ENCODE measurements around the gene JMJD7. TPM values are rescaled to one million over a fixed set of nuclear protein-coding genes. Genes with fewer than 3 reads are reported as not detected.

JMJD7 gene
- total RNA-seq, 1 experiment from 2014 or later: 11.7 TPM

DNA sequence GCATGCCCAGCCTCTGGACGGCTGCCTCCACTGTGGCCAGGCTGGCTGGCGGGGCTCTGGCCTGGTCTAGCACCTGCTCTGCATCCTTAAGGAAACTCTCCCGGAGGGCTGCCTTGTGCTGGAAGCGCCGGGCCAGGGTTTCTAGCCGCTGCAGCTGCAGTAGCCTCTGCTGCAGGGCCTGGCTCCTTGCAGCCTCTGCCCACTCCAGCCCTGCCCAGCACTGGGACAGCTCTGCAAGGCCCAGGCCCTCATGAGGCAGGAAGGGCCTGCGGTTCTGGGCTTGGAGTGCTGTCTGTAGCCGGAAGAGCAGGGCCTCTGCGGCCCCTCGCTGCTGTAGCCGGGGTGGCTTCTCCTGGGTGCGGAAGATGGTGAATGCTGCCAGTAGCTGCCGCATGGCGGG is 57.9 kb downstream of the JMJD7 start:
- no peaks in the 10 kb centered on the region for H3K36me3 ChIP-seq (ENCODE audit: low read depth)
- no peak overlapping the region for H3K4me2 ChIP-seq
- no peak for TF ChIP-seq CTCF (conservative IDR thresholded peaks at IDR 0.05)
- ChIA-PET POLR2A (ENCODE audit: unreplicated experiment) (no interaction called here), CTCF (no interaction called here)
- no peaks in the 10 kb centered on the region for H3K27me3 ChIP-seq (ENCODE audit: insufficient read depth, low read depth)
- H3K4me1 ChIP-seq (replicated peaks; ENCODE audit: insufficient read depth): no peaks in the 10 kb centered on the region
- H3K27ac ChIP-seq: no peak overlapping the region
- no peaks in the 10 kb centered on the region for H4K20me1 ChIP-seq (ENCODE audit: insufficient read depth)
- no peak for DNase-seq
- intact Hi-C loops (cut with micrococcal nuclease; ENCODE audit: unreplicated experiment): no loop called here
- BruUV-seq (replicated peaks): no TSS peak
- no peak overlapping the region for H2AFZ ChIP-seq
- no peaks in the 10 kb centered on the region for H3K9me2 ChIP-seq (ENCODE audit: insufficient read depth)
- no peaks in the 10 kb centered on the region for H3F3A ChIP-seq (ENCODE audit: insufficient read depth, low read depth)
- H3K79me2 ChIP-seq (ENCODE audit: low read depth): no peaks in the 10 kb centered on the region
- H3K9me3 ChIP-seq (ENCODE audit: insufficient read depth, low read depth): no peaks in the 10 kb centered on the region
- H3K4me3 ChIP-seq: no peak overlapping the region

DNA sequence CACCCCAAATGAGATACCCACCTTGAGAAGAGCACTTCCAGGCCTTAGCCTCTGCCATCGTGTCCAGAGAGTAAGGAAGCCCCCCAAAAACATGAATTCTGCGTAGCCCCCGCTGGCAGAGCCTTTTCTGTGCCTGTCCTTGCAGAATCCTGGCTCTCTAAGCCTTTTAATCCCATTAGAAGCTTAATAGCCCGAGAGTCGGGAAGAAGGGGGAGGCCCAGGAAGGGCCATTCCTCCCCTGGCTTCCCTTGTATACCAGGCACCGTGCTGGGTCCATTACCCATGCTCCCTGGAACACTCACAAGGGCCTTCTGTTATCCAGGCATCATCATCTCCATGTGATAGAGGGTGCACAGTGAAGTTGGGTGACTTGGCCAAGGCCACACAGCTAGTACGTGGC is 58.8 kb downstream of the JMJD7 start:
- no peaks in the 10 kb centered on the region for H3K27me3 ChIP-seq (ENCODE audit: insufficient read depth, low read depth)
- BruUV-seq (replicated peaks): no TSS peak
- no peaks in the 10 kb centered on the region for H3K4me1 ChIP-seq (replicated peaks; ENCODE audit: insufficient read depth)
- no peaks in the 10 kb centered on the region for H3K9me3 ChIP-seq (ENCODE audit: insufficient read depth, low read depth)
- H2AFZ ChIP-seq: no peak overlapping the region
- no peaks in the 10 kb centered on the region for H3K9me2 ChIP-seq (ENCODE audit: insufficient read depth)
- CTCF ChIA-PET: interaction anchor here (0.6 kb wide), 1 partner anchor 128 kb away, joined by 6 read pairs; no protein-coding TSS in a partner anchor
- POLR2A ChIA-PET (ENCODE audit: unreplicated experiment): no interaction called here
- DNase-seq: no peak
- TF ChIP-seq CTCF (conservative IDR thresholded peaks at IDR 0.05): no peak
- no peak for TF ChIP-seq EZH2 (IDR thresholded peaks at IDR 0.05; ENCODE audit: low read depth)
- H4K20me1 ChIP-seq (ENCODE audit: insufficient read depth): no peaks in the 10 kb centered on the region
- H3K36me3 ChIP-seq (ENCODE audit: low read depth): no peaks in the 10 kb centered on the region
- no peak overlapping the region for H3K4me3 ChIP-seq
- no peak overlapping the region for H3K4me2 ChIP-seq
- no peaks in the 10 kb centered on the region for H3F3A ChIP-seq (ENCODE audit: insufficient read depth, low read depth)
- no peak overlapping the region for H3K27ac ChIP-seq
- H3K79me2 ChIP-seq (ENCODE audit: low read depth): no peaks in the 10 kb centered on the region
- intact Hi-C loops (cut with micrococcal nuclease; ENCODE audit: unreplicated experiment): no loop called here

DNA sequence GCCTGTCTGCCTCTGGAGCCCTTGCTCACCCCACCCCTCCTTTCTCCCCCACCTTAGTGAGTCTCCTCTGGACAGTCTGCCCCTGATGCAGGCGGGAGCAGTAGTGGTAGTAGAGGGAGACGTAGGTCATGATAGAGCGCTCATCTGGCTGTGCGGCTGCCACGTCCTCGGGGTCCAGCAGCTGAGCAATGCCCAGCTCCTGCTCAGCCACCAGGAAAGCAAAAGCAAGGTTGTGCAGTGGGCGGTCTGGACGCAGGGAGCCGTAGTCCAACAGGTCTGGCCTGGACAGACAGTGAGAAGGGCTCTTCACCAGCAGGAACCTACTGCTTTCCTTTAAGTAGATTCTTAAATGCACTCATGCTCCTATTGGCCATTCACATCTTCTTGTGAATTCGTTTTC is 59.3 kb downstream of the JMJD7 start:
- H2AFZ ChIP-seq: no peak overlapping the region
- no peak overlapping the region for H3K4me3 ChIP-seq
- intact Hi-C loops (cut with micrococcal nuclease; ENCODE audit: unreplicated experiment): no loop called here
- no peak for TF ChIP-seq EZH2 (IDR thresholded peaks at IDR 0.05; ENCODE audit: low read depth)
- no peak for TF ChIP-seq CTCF (conservative IDR thresholded peaks at IDR 0.05)
- H4K20me1 ChIP-seq (ENCODE audit: insufficient read depth): no peaks in the 10 kb centered on the region
- no peaks in the 10 kb centered on the region for H3K9me2 ChIP-seq (ENCODE audit: insufficient read depth)
- ChIA-PET POLR2A (ENCODE audit: unreplicated experiment) (no interaction called here), CTCF (interaction anchor here (0.6 kb wide), 1 partner anchor 128 kb away, joined by 6 read pairs; no protein-coding TSS in a partner anchor)
- H3K4me1 ChIP-seq (replicated peaks; ENCODE audit: insufficient read depth): no peaks in the 10 kb centered on the region
- H3K79me2 ChIP-seq (ENCODE audit: low read depth): no peaks in the 10 kb centered on the region
- no peaks in the 10 kb centered on the region for H3K9me3 ChIP-seq (ENCODE audit: insufficient read depth, low read depth)
- H3K4me2 ChIP-seq: no peak overlapping the region
- DNase-seq: no peak
- H3F3A ChIP-seq (ENCODE audit: insufficient read depth, low read depth): no peaks in the 10 kb centered on the region
- H3K36me3 ChIP-seq (ENCODE audit: low read depth): no peaks in the 10 kb centered on the region
- no peaks in the 10 kb centered on the region for H3K27me3 ChIP-seq (ENCODE audit: insufficient read depth, low read depth)
- no TSS peak for BruUV-seq (replicated peaks)
- H3K27ac ChIP-seq: no peak overlapping the region

Small RNA genes within 50 kb of the gene (microRNA-seq; reads per million reads assigned to microRNA genes)
- not detected for gene MIR4310 (ENCODE audit: borderline number of aligned reads, borderline replicate concordance)

Other genes starting within 250 kb of the JMJD7 start
- gene MGA, start 167.7 kb upstream of the JMJD7 start, total RNA-seq (2021): 31.8 and 38.5 TPM in 2 replicates
- 17.6 and 22.9 TPM in 2 replicates for gene MAPKBP1, start 53.6 kb upstream of the JMJD7 start, total RNA-seq (2021)
- 3.6 and 7.8 TPM in 2 replicates for gene PLA2G4B, start 10.8 kb downstream of the JMJD7 start, total RNA-seq (2021)
- gene SPTBN5, start 66.0 kb downstream of the JMJD7 start, total RNA-seq (2021): 2.6 and 4.2 TPM in 2 replicates
- 15.4 and 18.1 TPM in 2 replicates for gene EHD4, start 144.5 kb downstream of the JMJD7 start, total RNA-seq (2021)
- gene PLA2G4E, start 192.9 kb downstream of the JMJD7 start, total RNA-seq (2021): not detected in 2 replicates